ENCODE data around the gene ZNF148. TPM values are rescaled to one million over a fixed set of nuclear protein-coding genes. Genes with fewer than 3 reads are reported as not detected.

Gene ZNF148
- total and polyA plus RNA-seq, 8 donors: 2.1 to 31.2 (median 17.1) TPM

DNA sequence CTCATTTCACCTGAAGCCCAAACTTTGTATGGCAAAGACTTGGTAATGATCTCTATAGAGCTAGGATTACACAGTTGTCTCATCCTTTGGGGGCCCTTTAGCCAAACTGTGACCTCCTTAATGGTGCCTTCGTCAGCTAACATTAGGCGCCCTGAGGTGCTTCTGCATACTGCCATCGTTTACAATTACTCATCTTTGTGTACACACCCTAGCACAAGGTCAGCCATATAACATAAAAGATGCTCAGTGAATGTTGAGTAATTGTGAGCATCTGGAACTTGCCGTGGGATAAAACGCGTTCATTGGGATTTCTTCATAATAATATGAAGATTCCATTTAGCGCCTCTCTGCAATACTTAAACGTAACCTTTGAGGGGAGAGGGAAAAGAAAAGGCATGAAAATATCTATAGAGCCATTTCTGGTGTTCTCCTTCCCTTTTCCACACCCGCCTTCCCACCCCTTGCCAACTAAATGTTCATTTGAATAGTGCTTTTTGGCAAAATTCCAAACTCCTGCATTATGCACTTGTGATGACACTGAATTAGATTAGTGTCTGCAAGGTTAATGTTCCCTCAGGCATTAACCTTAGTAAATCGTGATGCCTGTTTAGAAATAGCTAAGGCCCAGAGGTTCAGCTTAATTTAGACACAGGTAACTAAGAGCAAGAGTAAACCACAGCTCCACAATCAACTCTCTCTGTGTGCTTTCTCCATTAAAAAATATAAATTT is 990 bp upstream of the ZNF148 start:
- DNase-seq (no peak), FAIRE-seq (no peak)
- WGBS, 2 donors: 35 to 37% methylated on average over 10 of the region's 10 CpGs

DNA sequence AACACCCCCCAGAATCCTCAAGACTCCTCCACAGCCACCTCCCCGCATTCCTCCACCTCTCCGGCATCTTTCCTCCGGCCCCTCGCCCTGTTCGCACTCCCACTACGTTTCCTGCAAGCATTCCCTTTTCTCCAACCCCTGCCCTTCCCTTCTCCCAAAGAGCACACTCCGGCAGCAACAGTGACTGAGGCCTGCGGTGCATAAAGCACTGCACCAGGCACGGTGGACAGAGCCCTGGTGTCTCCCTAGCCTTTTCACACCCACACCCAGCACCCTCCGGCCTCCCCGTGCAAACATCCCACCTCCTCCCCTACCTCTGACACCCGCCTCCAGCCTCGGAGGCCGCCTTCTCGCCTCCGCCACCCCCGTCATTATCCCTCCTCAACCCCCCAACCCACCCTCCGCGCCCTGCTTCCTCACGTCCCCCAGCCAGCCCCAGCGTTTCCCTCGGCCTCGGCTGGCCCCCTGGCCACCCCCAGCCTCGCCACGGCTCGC is 577 bp downstream of the ZNF148 start:
- intact Hi-C loops (cut with DNase I): no loop called here
- WGBS, 2 donors: 0% methylated on average over 21 to 26 of the region's 26 CpGs
- ATAC-seq (peak; percentile 39 to 61 (median 58)), DNase-seq (peak; percentile 36 to 79 (median 46)), FAIRE-seq (no peak)
- Histone ChIP-seq H3K4me1 (peaks cover 0 to 17% (median 11%) of the 10 kb centered on the region in 3 donors), H3K4me3 (peak overlapping the region; percentile 65 to 79 (median 77)), H3K36me3 (no peaks in the 10 kb centered on the region), H3K27ac (peak overlapping the region; percentile 76 to 93 (median 84)), H3K9me3 (no peaks in the 10 kb centered on the region), H3K27me3 (no peaks in the 10 kb centered on the region)
- no peak for TF ChIP-seq CTCF (IDR thresholded peaks at IDR 0.05)

More for the DNA sequence above, 990 bp upstream of the ZNF148 start:
- Histone ChIP-seq H3K27ac (peak overlapping the region in 3 of 4 donors; percentile 76 to 93 (median 91)), H3K9me3 (no peaks in the 10 kb centered on the region), H3K27me3 (no peaks in the 10 kb centered on the region), H3K4me1 (peaks cover 0 to 13% (median 5%) of the 10 kb centered on the region in 3 donors), H3K4me3 (peak overlapping the region; percentile 65 to 79 (median 77)), H3K36me3 (no peaks in the 10 kb centered on the region)
- no peak for TF ChIP-seq CTCF (IDR thresholded peaks at IDR 0.05)
- intact Hi-C loops (cut with DNase I): no loop called here
- ATAC-seq: peak in 1 of 4 donors; percentile 12

GRCh38 chr3:125367403-125368230 is 7.5 kb downstream of the ZNF148 start:
- intact Hi-C loops (cut with DNase I): no loop called here
- 35 to 51% methylated on average over 5 of the region's 5 CpGs for WGBS, 2 donors
- Histone ChIP-seq H3K9me3 (no peaks in the 10 kb centered on the region), H3K36me3 (no peaks in the 10 kb centered on the region), H3K27me3 (no peaks in the 10 kb centered on the region), H3K4me3 (no peak overlapping the region), H3K27ac (peak overlapping the region in 1 of 4 donors; percentile 64), H3K4me1 (peaks cover 13 to 28% (median 26%) of the 10 kb centered on the region in 3 donors)
- DNase-seq (no peak), FAIRE-seq (no peak), ATAC-seq (peak in 1 of 4 donors; percentile 30)
- TF ChIP-seq CTCF (IDR thresholded peaks at IDR 0.05): no peak

- Histone ChIP-seq H3K9me3 (no peaks in the 10 kb centered on the region), H3K27me3 (no peaks in the 10 kb centered on the region), H3K27ac (peak overlapping the region in 2 of 4 donors; percentile 55 to 64), H3K4me3 (no peak overlapping the region), H3K4me1 (peaks cover 13 to 28% (median 26%) of the 10 kb centered on the region in 3 donors), H3K36me3 (no peaks in the 10 kb centered on the region)
- FAIRE-seq (no peak), ATAC-seq (peak; percentile 88 to 96 (median 92)), DNase-seq (no peak)
- TF ChIP-seq CTCF (IDR thresholded peaks at IDR 0.05): no peak
- intact Hi-C loops (cut with DNase I): no loop called here
- WGBS, 2 donors: 6 to 16% methylated on average over 2 of the region's 2 CpGs
Observed at GRCh38 chr3:125366132-125366531, 9.0 kb downstream of the ZNF148 start.

All from pancreas (tissue), 10 donors.